Lung microvascular endothelial cell (primary cell): ENCODE results near the gene GRIN3B. TPM values are rescaled to one million over a fixed set of nuclear protein-coding genes. Genes with fewer than 3 reads are reported as not detected.

Experiments used
- DNase-seq, 2 donors: peaks; one replicate each; pipeline versions ENCODE4 v3.0.0 to v3.0.0-alpha.2; 2010; ENCODE audit warnings: low read depth in 2 of 2
- total RNA-seq: library from RNA; depleted of rRNA; stranded (reverse); fragments of >200 nt; gene quantifications from 2 replicates; pipeline ENCODE4 v1.2.1, GENCODE V29; 2014

The GRIN3B gene
- total RNA-seq, 1 donor from 2014 or later, result under 0.01 TPM

GRCh38 chr19:990746-991145 is 9.5 kb upstream of the GRIN3B start:
- no peak for DNase-seq

- peak; percentile 75 to 80 for DNase-seq
Measured at GRCh38 chr19:991174-991931, 8.9 kb upstream of the GRIN3B start.

- DNase-seq, result no peak
Measured at GRCh38 chr19:991932-992669, 8.1 kb upstream of the GRIN3B start.

GRCh38 chr19:992670-993055 is 7.6 kb upstream of the GRIN3B start:
- DNase-seq, result no peak

GRCh38 chr19:993361-993830 is 6.8 kb upstream of the GRIN3B start:
- DNase-seq, result no peak

GRCh38 chr19:993831-994393 is 6.3 kb upstream of the GRIN3B start:
- DNase-seq, result no peak

GRCh38 chr19:994516-994915 is 5.7 kb upstream of the GRIN3B start:
- no peak for DNase-seq

- DNase-seq, result no peak
Measured at GRCh38 chr19:995051-995827, 5.0 kb upstream of the GRIN3B start.

GRCh38 chr19:996051-996838 is 4.0 kb upstream of the GRIN3B start:
- peak; percentile 57 to 59 for DNase-seq

GRCh38 chr19:998064-998463 is 2.2 kb upstream of the GRIN3B start:
- no peak for DNase-seq

- no peak for DNase-seq
Measured at GRCh38 chr19:999379-999719, 870 bp upstream of the GRIN3B start.

GRCh38 chr19:1000591-1001537 is 645 bp downstream of the GRIN3B start:
- no peak for DNase-seq

- DNase-seq, result peak; percentile 34 to 47
Measured at GRCh38 chr19:1001538-1002166, 1.4 kb downstream of the GRIN3B start.

- DNase-seq, result no peak
Measured at GRCh38 chr19:1002600-1002999, 2.4 kb downstream of the GRIN3B start.

- no peak for DNase-seq
Measured at GRCh38 chr19:1003283-1003682, 3.1 kb downstream of the GRIN3B start.

GRCh38 chr19:1004204-1004802 is 4.1 kb downstream of the GRIN3B start:
- no peak for DNase-seq

- DNase-seq, result no peak
Measured at GRCh38 chr19:1004803-1005664, 4.8 kb downstream of the GRIN3B start.
